GM18505 (cell line): Measurements from ENCODE around the gene MYF6.
"Not testable (repeated sequence)": the region's sequence is repeated elsewhere in the genome, so short reads cannot be mapped to it uniquely, and the experiment has no call there.

Experiments
- ATAC-seq: cut with Tn5 transposase; IDR thresholded peaks from one replicate; pipeline ENCODE4 v1.9.1; 2021; ENCODE audit not compliant: unreplicated experiment
- POLR2A ChIP-seq: IDR thresholded peaks from 4 replicates; pipeline ENCODE4 v1.6.1; 2011; ENCODE audit warnings: borderline replicate concordance; ENCODE audit not compliant: insufficient read depth, insufficient read length; ENCODE audit errors: extremely low read depth

MYF6 gene

GRCh38 chr12:80707126-80707829, at the start of gene MYF6:
MYF6 (plus strand) TSS chr12:80707634; CDS start chr12:80707720, 86 bp downstream.
- no peak for ATAC-seq
- TF ChIP-seq POLR2A, result no peak

GRCh38 chr12:80659512-80660063, 47.8 kb upstream of the MYF6 start:
- no peak for TF ChIP-seq POLR2A
- ATAC-seq, result no peak

- ATAC-seq, result no peak
- TF ChIP-seq POLR2A, result no peak
These were observed 44.8 kb upstream of the MYF6 start for GRCh38 chr12:80662586-80662985.

DNA sequence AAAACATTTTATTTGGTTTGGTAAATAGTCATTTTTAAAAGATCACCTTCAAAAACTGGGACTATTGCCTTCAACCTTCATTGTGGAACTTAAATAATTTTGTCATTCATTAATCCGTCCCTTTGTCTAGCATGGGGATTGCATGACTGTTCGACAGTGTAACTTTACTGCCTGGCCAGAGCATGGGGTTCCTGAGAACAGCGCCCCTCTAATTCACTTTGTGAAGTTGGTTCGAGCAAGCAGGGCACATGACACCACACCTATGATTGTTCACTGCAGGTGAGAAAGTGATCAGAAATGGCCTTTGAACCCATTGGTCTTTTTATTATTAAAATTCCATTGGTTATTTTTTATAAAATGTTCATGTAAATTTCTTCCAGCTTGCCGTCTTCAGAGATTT, 37.2 kb upstream of the MYF6 start:
- TF ChIP-seq POLR2A, result no peak
- no peak for ATAC-seq

GRCh38 chr12:80676042-80676636, 31.3 kb upstream of the MYF6 start:
- not testable (repeated sequence) for ATAC-seq

GRCh38 chr12:80676856-80677255, 30.6 kb upstream of the MYF6 start:
- ATAC-seq, result no peak
- no peak for TF ChIP-seq POLR2A

DNA sequence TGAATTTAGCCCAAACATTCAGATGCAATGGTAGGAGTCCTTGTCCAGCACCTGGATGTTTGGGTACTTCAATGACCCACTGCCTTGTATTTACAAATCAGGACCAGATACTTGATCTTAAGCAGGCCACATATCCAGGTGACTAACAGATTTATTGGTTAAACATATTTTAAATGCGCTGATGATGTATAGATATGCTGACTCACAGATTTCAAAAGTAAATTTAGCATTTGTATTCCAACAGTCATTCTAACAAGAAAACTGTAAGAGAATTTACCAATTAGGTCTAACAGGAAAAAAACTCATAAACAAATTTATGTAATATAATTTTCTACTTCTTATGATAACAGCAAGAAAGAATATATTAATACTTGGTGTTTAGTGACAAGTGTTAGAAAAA, 29.4 kb upstream of the MYF6 start:
- no peak for ATAC-seq

DNA sequence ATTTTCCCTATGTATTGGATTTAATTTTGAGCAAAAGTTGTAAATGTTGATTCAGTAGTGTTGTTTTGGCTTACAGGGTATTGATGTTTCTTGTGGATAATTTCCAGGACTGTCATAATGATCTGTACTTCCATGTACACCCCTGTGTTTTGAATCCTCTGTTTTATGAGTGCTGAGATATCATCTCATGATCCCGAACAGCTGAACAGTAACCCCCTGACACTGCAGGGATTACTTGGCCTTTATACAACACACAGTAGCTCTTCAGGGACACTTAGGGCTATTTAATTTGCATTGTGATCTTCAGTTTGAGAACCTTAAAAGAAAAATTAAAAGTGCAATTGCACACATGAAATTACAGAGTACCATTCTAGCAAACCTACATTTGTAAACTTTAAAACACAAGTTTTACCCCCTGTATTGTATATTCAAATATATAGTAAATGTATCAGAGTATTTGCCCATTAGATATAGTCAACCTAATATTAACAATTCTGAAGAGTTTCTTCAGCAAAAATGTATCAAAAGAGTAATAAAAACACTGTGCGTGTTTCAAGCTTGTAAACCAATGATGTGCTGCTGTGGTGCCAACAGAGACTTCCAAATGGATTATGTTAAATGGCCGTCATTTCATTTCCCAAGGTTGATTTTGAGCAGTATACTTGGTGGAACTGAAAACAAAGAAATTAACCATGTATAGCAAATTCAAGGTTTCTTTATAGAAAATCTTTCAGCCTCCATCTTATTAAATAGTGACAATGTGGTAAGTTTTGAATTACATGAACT, 27.9 kb upstream of the MYF6 start:
- TF ChIP-seq POLR2A, result no peak
- no peak for ATAC-seq

More for the DNA sequence above, 29.4 kb upstream of the MYF6 start:
- TF ChIP-seq POLR2A, result no peak

- TF ChIP-seq POLR2A, result no peak
- no peak for ATAC-seq
These were observed 26.1 kb upstream of the MYF6 start for GRCh38 chr12:80681287-80681686.

DNA sequence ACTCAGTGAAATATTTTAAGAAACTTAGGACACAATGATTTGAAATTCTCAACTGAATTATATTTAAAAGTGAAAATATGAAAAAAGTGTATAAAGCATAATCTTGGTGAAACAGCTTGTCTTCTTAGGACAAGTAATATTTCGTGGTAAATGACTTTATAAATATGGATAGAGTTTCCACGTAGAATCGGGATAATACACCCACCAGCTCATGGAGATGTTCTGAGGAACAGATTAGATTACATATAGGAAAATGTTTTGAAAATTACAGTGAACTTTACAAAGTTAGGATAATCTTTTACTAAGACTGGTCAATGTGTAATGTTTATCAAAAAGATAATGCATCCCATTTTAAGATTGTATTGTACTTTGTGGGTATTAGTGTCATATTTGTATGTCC, 25.6 kb upstream of the MYF6 start:
- no peak for TF ChIP-seq POLR2A

DNA sequence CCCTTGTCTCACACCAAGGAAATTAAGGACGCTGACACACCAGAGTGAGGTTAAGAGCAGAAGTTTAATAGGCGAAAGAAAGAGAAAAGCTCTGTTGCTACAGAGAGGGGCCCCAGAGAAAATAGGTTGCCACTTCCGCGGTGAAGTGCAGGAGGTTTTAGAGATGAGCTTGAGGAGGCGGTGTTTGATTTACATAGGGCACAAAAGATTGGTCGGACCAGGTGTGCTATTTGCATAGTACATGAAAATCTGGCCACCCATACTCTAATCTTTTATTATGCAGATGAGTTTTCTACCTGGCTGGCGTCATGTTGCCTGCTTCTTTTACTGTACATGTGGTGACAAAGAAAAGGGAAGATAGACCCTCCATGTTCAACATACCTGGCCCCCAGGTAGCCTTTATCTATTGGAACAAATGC, 23.3 kb upstream of the MYF6 start:
- no peak for ATAC-seq

More for the DNA sequence above, 25.6 kb upstream of the MYF6 start:
- ATAC-seq, result no peak

GRCh38 chr12:80690090-80690489, 17.3 kb upstream of the MYF6 start:
- ATAC-seq, result no peak

More for the DNA sequence above, 23.3 kb upstream of the MYF6 start:
- TF ChIP-seq POLR2A, result no peak

DNA sequence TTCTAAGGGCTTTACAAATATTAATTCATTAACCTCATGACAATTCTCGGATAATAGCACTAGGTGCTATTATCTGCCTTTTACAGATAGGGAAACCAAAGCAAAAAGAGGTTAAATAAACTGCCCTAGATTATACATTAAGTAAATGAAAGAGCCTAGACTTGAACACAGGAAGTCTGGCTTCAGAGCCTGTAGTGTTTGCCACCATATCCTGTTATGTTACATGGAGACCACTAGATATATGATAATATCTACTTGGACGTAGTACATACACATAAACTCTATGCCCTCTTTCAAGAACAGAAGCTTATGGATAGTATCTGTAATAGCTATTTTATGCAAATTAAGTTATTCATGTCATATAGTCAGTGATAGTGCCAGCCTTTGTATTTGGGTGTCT, 16.9 kb upstream of the MYF6 start:
- no peak for TF ChIP-seq POLR2A
- ATAC-seq, result no peak

More at GRCh38 chr12:80690090-80690489, 17.3 kb upstream of the MYF6 start:
- TF ChIP-seq POLR2A, result no peak

- TF ChIP-seq POLR2A, result no peak
- no peak for ATAC-seq
These were observed 15.3 kb upstream of the MYF6 start for GRCh38 chr12:80692114-80692513.

DNA sequence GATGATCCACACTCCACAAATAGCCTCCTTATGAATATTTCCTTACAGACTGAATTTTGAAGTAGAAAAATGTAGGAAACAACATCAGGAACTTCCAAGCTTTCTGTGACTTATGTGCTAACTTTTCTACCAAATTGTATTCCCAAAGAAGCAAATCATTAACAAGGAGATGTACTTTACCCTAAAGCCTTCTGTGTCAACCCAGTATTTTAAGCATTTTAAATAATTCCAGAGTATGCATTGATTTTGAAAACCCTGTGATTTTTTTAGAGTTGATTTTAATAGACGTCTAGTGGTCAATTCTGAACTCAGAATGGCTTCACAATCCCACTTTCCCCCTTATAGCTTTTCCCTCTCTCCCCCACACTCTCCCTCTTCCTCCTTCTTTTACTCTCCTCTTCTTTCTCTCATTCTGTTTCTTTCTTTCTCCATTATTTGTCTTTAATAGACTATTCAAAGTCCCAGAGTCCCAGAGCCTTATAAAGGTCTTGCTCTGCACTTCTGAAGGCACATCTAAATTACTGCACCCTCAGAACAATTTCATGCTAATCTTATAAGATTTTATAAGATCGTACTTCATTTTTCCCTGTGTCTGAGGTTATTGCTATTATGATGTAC, 10.1 kb upstream of the MYF6 start:
- TF ChIP-seq POLR2A, result no peak
- ATAC-seq, result no peak
